Endothelial cell of umbilical vein (primary cell): ENCODE data around the gene CDH11.

Experiments used
- JUN ChIP-seq: IDR thresholded peaks from 2 replicates; pipeline ENCODE4 v1.6.1; 2011; ENCODE audit warnings: borderline replicate concordance, low read depth; ENCODE audit not compliant: insufficient read length, insufficient read depth
- POLR2A ChIP-seq: IDR thresholded peaks from 2 replicates; pipeline ENCODE4 v1.6.1; 2012; ENCODE audit warnings: low read depth, mild to moderate bottlenecking, control low read depth, low read length
- TF ChIP-seq, protein P1 (sequence below), 2 donors: IDR thresholded peaks; 1 replicate in 1 of 2; 2 replicates in 1 of 2; pipeline ENCODE4 v1.5.1; 2011; ENCODE audit warnings: low read length in 2 of 2, mild to moderate bottlenecking in 2 of 2, moderate library complexity in 2 of 2, control low read depth in 1 of 2, inconsistent platforms in 1 of 2, low read depth in 1 of 2; ENCODE audit not compliant: insufficient read depth in 1 of 2; ENCODE audit errors: extremely low read depth in 1 of 2

DNA sequence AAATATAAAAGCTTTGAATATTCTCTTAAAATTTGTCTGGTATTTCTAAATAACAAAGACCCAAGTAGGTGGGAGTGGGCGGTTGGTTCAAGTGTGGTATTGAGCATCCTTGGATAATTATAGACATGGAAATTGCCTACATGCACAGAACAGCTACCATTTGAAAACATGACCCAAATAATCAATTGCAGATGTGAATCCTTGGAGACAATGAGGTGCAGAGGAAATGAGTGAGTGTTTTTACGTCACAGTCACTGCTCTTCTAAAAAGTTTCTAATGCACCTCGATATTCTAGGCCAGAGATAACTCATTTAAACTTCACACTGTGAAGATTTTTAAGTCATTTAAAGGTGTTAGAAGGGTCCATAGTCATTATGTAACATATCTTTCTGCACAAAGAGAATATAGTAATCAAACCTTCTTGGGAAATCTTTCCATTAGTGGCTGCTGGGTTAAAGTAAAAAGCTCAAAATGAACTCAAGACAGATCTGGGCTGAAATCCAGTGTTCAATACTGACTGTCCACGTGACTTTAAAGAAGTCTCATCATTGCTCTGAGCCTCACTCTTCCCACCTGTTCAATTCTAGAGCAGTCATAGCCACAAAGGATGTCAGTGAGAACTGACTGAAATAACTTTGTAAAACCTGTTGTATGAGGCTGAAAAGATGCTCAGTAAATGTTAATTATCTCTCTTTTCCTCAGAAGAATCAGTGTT lies 144.5 kb downstream of the CDH11 start:
- TF ChIP-seq, protein P1, sequence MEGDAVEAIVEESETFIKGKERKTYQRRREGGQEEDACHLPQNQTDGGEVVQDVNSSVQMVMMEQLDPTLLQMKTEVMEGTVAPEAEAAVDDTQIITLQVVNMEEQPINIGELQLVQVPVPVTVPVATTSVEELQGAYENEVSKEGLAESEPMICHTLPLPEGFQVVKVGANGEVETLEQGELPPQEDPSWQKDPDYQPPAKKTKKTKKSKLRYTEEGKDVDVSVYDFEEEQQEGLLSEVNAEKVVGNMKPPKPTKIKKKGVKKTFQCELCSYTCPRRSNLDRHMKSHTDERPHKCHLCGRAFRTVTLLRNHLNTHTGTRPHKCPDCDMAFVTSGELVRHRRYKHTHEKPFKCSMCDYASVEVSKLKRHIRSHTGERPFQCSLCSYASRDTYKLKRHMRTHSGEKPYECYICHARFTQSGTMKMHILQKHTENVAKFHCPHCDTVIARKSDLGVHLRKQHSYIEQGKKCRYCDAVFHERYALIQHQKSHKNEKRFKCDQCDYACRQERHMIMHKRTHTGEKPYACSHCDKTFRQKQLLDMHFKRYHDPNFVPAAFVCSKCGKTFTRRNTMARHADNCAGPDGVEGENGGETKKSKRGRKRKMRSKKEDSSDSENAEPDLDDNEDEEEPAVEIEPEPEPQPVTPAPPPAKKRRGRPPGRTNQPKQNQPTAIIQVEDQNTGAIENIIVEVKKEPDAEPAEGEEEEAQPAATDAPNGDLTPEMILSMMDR (IDR thresholded peaks at IDR 0.05; ENCODE audit: extremely low read depth in 1 of 2, insufficient read depth in 1 of 2, low read depth in 1 of 2, low read length in 2 of 2): no peak
- TF ChIP-seq POLR2A (no peak), JUN (no peak)
